SK-N-SH treated with all-trans-retinoic acid at 6 μM for 48 hours (cell line): ENCODE data around the gene UGP2.

Experiments
- ISL1 ChIP-seq: fragments of 250-450 bp; sonication (Bioruptor Pico); IDR thresholded peaks from 2 replicates; pipeline ENCODE4 v2.1.2; 2022; ENCODE audit warnings: mild to moderate bottlenecking, moderate library complexity
- POU6F1 ChIP-seq: fragments of 250-450 bp; sonication (Bioruptor Pico); IDR thresholded peaks from 2 replicates; pipeline ENCODE4 v1.8.0; 2021; ENCODE audit warnings: low read depth, mild to moderate bottlenecking, moderate library complexity, borderline replicate concordance
- SNAI2 ChIP-seq: fragments of 250-450 bp; sonication (Bioruptor Pico); IDR thresholded peaks from 2 replicates; pipeline ENCODE4 v1.5.0; 2020; ENCODE audit warnings: mild to moderate bottlenecking, moderate library complexity

DNA sequence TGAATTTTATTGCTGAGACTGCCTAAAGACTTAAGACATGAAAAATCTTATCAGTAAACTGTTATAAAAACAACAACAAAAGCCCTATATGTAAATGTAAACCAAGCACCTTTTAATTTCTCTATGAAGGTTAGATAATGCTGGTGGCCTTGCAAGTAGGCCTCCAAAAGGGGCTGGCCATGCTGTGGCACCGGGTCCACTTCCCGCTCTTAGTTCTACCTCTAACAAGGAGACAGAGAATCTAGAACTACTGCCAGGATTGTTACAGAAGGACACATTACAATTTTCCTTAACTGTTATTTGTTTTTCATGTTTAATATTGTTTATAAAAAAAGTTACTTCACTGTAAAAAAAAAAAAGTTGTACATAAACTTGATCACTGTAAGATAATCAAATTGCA is 49.0 kb downstream of the UGP2 start:
- TF ChIP-seq ISL1 (CRISPR knock-in tag) (no peak), SNAI2 (CRISPR knock-in tag) (no peak), POU6F1 (CRISPR knock-in tag) (no peak)
